SU-DHL-6 (cell line): Measurements from ENCODE around the gene HLA-DQB1.
"Not testable (repeated sequence)": the region's sequence is repeated elsewhere in the genome, so short reads cannot be mapped to it uniquely, and the experiment has no call there.

Experiments
- H2AFZ ChIP-seq: fragments of 200-600 bp; sonication (generic); 2 replicates; pipeline ENCODE4 v1.6.1; 2014; ENCODE audit warnings: low read depth, mild to moderate bottlenecking, moderate library complexity, mixed read lengths, antibody characterized with exemption, low read length; ENCODE audit not compliant: severe bottlenecking
- H3F3A ChIP-seq: fragments of 200-600 bp; shearing (Covaris generic); 2 replicates; pipeline ENCODE4 v1.6.0; 2016; ENCODE audit warnings: antibody characterized with exemption, mild to moderate bottlenecking; ENCODE audit not compliant: insufficient read depth
- H3K27ac ChIP-seq: fragments of 200-600 bp; sonication (generic); 2 replicates; pipeline ENCODE4 v1.5.1; 2016; ENCODE audit warnings: low read depth, mild to moderate bottlenecking, low read length, moderate library complexity, mixed read lengths
- H3K27me3 ChIP-seq: fragments of 200-600 bp; sonication (generic), shearing (Covaris generic); 2 replicates; pipeline ENCODE4 v1.6.0; 2014; ENCODE audit warnings: mild to moderate bottlenecking, low read length
- H3K36me3 ChIP-seq: fragments of 200-600 bp; sonication (generic); 2 replicates; pipeline ENCODE4 v1.6.1; 2014; ENCODE audit warnings: mild to moderate bottlenecking, low read length, mixed read lengths
- H3K4me2 ChIP-seq: fragments of 300-600, 200-600 bp; shearing (Covaris generic), sonication (generic); 2 replicates; pipeline ENCODE4 v1.6.0; 2014; ENCODE audit warnings: low read length, low read depth, mild to moderate bottlenecking; ENCODE audit not compliant: poor library complexity, severe bottlenecking
- H3K4me3 ChIP-seq: fragments of 200-600 bp; sonication (generic); 2 replicates; pipeline ENCODE4 v1.5.1; 2014; ENCODE audit warnings: antibody characterized with exemption, low read length, mild to moderate bottlenecking, mixed read lengths; ENCODE audit not compliant: insufficient read depth, poor library complexity, severe bottlenecking
- H3K79me2 ChIP-seq: fragments of 200-600 bp; sonication (generic); 2 replicates; pipeline ENCODE4 v1.6.1; 2014; ENCODE audit warnings: mild to moderate bottlenecking, low read length, moderate library complexity; ENCODE audit not compliant: insufficient read depth
- H3K9ac ChIP-seq: fragments of 200-600 bp; sonication (generic); 2 replicates; pipeline ENCODE4 v1.7.0; 2014; ENCODE audit warnings: mild to moderate bottlenecking, low read length
- H3K9me2 ChIP-seq: fragments of 200-600 bp; sonication (generic); replicated peaks from 2 replicates; pipeline ENCODE4 v1.6.1; 2014; ENCODE audit warnings: low read length; ENCODE audit not compliant: insufficient read depth
- H3K9me3 ChIP-seq: fragments of 200-600 bp; sonication (generic); 2 replicates; pipeline ENCODE4 v1.6.1; 2014; ENCODE audit warnings: low read length, mixed read lengths; ENCODE audit not compliant: insufficient read depth
- H4K20me1 ChIP-seq: fragments of 200-600 bp; sonication (generic); 2 replicates; pipeline ENCODE4 v1.6.1; 2014; ENCODE audit warnings: low read depth, mild to moderate bottlenecking, antibody characterized with exemption, low read length, moderate library complexity, mixed read lengths
- CTCF ChIP-seq: fragments of 200-600 bp; sonication (generic); IDR thresholded peaks from one replicate; pipeline ENCODE4 v1.5.1; 2017; ENCODE audit warnings: antibody characterized with exemption, mild to moderate bottlenecking, low read length, moderate library complexity; ENCODE audit not compliant: insufficient read depth, poor library complexity, severe bottlenecking
- EZH2phosphoT487 ChIP-seq: fragments of 200-600 bp; sonication (generic), shearing (Covaris generic); conservative IDR thresholded peaks from 2 replicates; pipeline ENCODE4 v1.6.1; 2018; ENCODE audit warnings: mild to moderate bottlenecking, antibody characterized with exemption, low read length, moderate library complexity, mixed read lengths

Gene HLA-DQB1

GRCh38 chr6:32666420-32667300 is at the start of gene HLA-DQB1:
TSS of gene HLA-DQB1 (minus strand) at chr6:32666657. CDS start at chr6:32666607, 50 bp downstream.
- Histone ChIP-seq H3K4me3 (peak within 1 kb of the TSS; percentile 68), H2AFZ (no peak within 1 kb of the TSS)

GRCh38 chr6:32713241-32713640 is 46.8 kb upstream of the HLA-DQB1 start:
- Histone ChIP-seq H3K27me3 (no peaks in the 10 kb centered on the region), H3K4me2 (no peak overlapping the region)
- no peak for TF ChIP-seq CTCF
- TF ChIP-seq EZH2phosphoT487, result no peak

More at GRCh38 chr6:32666420-32667300, at the start of gene HLA-DQB1:
- peak within 1 kb of the TSS; percentile 82 for H3K27ac ChIP-seq
- H3F3A ChIP-seq, result peaks cover 15% of the 10 kb centered on the region
- no peaks in the 10 kb centered on the region for H3K9me3 ChIP-seq
- no peaks in the 10 kb centered on the region for H3K27me3 ChIP-seq
- peak within 1 kb of the TSS; percentile 78 for H3K4me2 ChIP-seq
- peaks cover 6% of the 10 kb centered on the region for H3K79me2 ChIP-seq
- H3K9ac ChIP-seq, result peak within 1 kb of the TSS; percentile 68
- no peaks in the 10 kb centered on the region for H3K9me2 ChIP-seq
- no peaks in the 10 kb centered on the region for H4K20me1 ChIP-seq
- no peak for TF ChIP-seq EZH2phosphoT487
- TF ChIP-seq CTCF, result no peak
- no peaks in the 10 kb centered on the region for H3K36me3 ChIP-seq

GRCh38 chr6:32709625-32710024 is 43.2 kb upstream of the HLA-DQB1 start:
- Histone ChIP-seq H4K20me1 (no peaks in the 10 kb centered on the region), H3K9me3 (no peaks in the 10 kb centered on the region), H2AFZ (no peak overlapping the region), H3F3A (no peaks in the 10 kb centered on the region), H3K4me3 (no peak overlapping the region), H3K9ac (no peak overlapping the region), H3K27ac (no peak overlapping the region), H3K79me2 (no peaks in the 10 kb centered on the region), H3K9me2 (no peaks in the 10 kb centered on the region), H3K4me2 (no peak overlapping the region), H3K36me3 (no peaks in the 10 kb centered on the region), H3K27me3 (no peaks in the 10 kb centered on the region)
- no peak for TF ChIP-seq EZH2phosphoT487
- no peak for TF ChIP-seq CTCF

More at GRCh38 chr6:32713241-32713640, 46.8 kb upstream of the HLA-DQB1 start:
- H2AFZ ChIP-seq, result no peak overlapping the region
- H3K9me3 ChIP-seq, result no peaks in the 10 kb centered on the region
- no peaks in the 10 kb centered on the region for H3K79me2 ChIP-seq
- no peak overlapping the region for H3K9ac ChIP-seq
- no peak overlapping the region for H3K27ac ChIP-seq
- no peak overlapping the region for H3K4me3 ChIP-seq
- no peaks in the 10 kb centered on the region for H3F3A ChIP-seq
- no peaks in the 10 kb centered on the region for H3K36me3 ChIP-seq
- H3K9me2 ChIP-seq, result no peaks in the 10 kb centered on the region
- H4K20me1 ChIP-seq, result no peaks in the 10 kb centered on the region

DNA sequence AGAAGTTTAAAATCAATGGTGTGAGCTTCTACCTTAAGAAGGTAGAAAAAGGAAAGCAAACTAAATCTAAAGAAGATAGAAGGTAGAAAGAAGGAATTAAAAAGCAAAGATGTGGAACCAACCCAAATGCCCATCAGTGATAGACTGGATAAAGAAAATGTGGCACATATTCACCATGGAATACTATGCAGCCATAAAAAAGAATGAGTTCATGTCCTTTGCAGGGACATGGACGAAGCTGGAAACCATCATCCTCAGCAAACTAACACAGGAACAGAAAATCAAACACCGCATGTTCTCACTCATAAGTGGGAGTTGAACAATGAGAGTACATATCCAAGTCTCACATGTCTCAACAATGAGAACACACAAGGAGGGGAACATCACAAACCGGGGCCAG is 38.7 kb upstream of the HLA-DQB1 start:
- not testable (repeated sequence) for H3K4me2 ChIP-seq, H3K9me3 ChIP-seq, H3K36me3 ChIP-seq, H3F3A ChIP-seq, H3K9me2 ChIP-seq, H3K9ac ChIP-seq, H3K4me3 ChIP-seq, H3K27ac ChIP-seq, H3K27me3 ChIP-seq, H2AFZ ChIP-seq, H4K20me1 ChIP-seq, H3K79me2 ChIP-seq
